K562 (cell line): Measurements from ENCODE around the gene PRKD1. TPM values are rescaled to one million over a fixed set of nuclear protein-coding genes. Genes with fewer than 3 reads are reported as not detected.

Experiments
- ARNT ChIP-seq, 2 experiments: fragments of 450-650 bp; IDR thresholded peaks; 2 replicates each; pipeline ENCODE4 v1.6.1; 2016; ENCODE audit warnings: mild to moderate bottlenecking in 1 of 2
- ATF3 ChIP-seq, 2 experiments: fragments of 450-650 bp in 1 of 2; sonication (generic) in 1 of 2; formaldehyde crosslinking in 1 of 2; IDR thresholded peaks in 1 of 2; conservative IDR thresholded peaks in 1 of 2; 2 replicates each; pipeline versions ENCODE4 v1.6.1 to v1.8.1; 2016 to 2023; ENCODE audit warnings: mild to moderate bottlenecking in 2 of 2, moderate library complexity in 2 of 2, inconsistent platforms in 1 of 2, missing genetic modification reagents in 1 of 2
- BRF1 ChIP-seq: IDR thresholded peaks from 3 replicates; pipeline ENCODE4 v1.6.1; 2011; ENCODE audit warnings: borderline replicate concordance, mild to moderate bottlenecking; ENCODE audit not compliant: insufficient read length; ENCODE audit errors: extremely low read depth
- C11orf30 ChIP-seq: fragments of 450-650 bp; IDR thresholded peaks from 2 replicates; pipeline ENCODE4 v1.6.1; 2016; ENCODE audit warnings: low read depth, mild to moderate bottlenecking
- CBFA2T2 ChIP-seq: fragments of 450-650 bp; conservative IDR thresholded peaks from 2 replicates; pipeline ENCODE4 v1.6.1; 2017; ENCODE audit warnings: mild to moderate bottlenecking
- DDX20 ChIP-seq: fragments of 450-650 bp; IDR thresholded peaks from 2 replicates; pipeline ENCODE4 v1.6.1; 2016; ENCODE audit warnings: missing genetic modification characterization, low read depth, mild to moderate bottlenecking, missing compliant biosample characterization, moderate library complexity
- FOSL1 ChIP-seq: fragments of 200-800 bp; sonication (Bioruptor generic); conservative IDR thresholded peaks from 2 replicates; pipeline ENCODE4 v1.6.1; 2016; ENCODE audit warnings: missing genetic modification characterization, missing compliant biosample characterization
- FOXO4 ChIP-seq: fragments of 450-650 bp; formaldehyde crosslinking; IDR thresholded peaks from 2 replicates; pipeline ENCODE4 v1.4.0; 2020; ENCODE audit warnings: mild to moderate bottlenecking, moderate library complexity
- HCFC1 ChIP-seq: IDR thresholded peaks from 2 replicates; pipeline ENCODE4 v1.6.1; 2012; ENCODE audit warnings: low read depth, low read length, improper control_type of control experiment
- HOXB6 ChIP-seq: fragments of 250-450 bp; sonication (Bioruptor Pico); IDR thresholded peaks from 2 replicates; pipeline ENCODE4 v1.5.1; 2022; ENCODE audit warnings: mild to moderate bottlenecking, borderline replicate concordance
- MAFG ChIP-seq: fragments of 450-650 bp; conservative IDR thresholded peaks from 2 replicates; pipeline ENCODE4 v1.6.1; 2016; ENCODE audit warnings: missing genetic modification characterization, missing compliant biosample characterization
- MIER1 ChIP-seq: fragments of 450-650 bp; IDR thresholded peaks from 2 replicates; pipeline ENCODE4 v1.6.1; 2016; ENCODE audit warnings: antibody characterized with exemption, mild to moderate bottlenecking, low read depth
- MTF1 ChIP-seq: fragments of 250-450 bp; sonication (Bioruptor Pico); IDR thresholded peaks from 2 replicates; pipeline ENCODE4 v1.9.0; 2021; ENCODE audit warnings: moderate library complexity, mild to moderate bottlenecking, inconsistent platforms, borderline replicate concordance
- PHF21A ChIP-seq: fragments of 450-650 bp; IDR thresholded peaks from 2 replicates; pipeline ENCODE4 v1.6.1; 2017; ENCODE audit warnings: low read depth, borderline replicate concordance
- POLR2AphosphoS2 ChIP-seq: IDR thresholded peaks from 2 replicates; pipeline ENCODE4 v1.6.1; 2012; ENCODE audit warnings: low read length, improper control_type of control experiment
- SETDB1 ChIP-seq: IDR thresholded peaks from one replicate; pipeline ENCODE4 v1.6.1; 2012; ENCODE audit warnings: low read length, control low read depth, inconsistent platforms
- TRIM24 ChIP-seq, 2 experiments: fragments of 450-650 bp; IDR thresholded peaks; 2 replicates each; pipeline ENCODE4 v1.6.1; 2016
- ZKSCAN8 ChIP-seq: fragments of 200-800 bp; sonication (Bioruptor generic); IDR thresholded peaks from 2 replicates; pipeline ENCODE4 v1.6.1; 2016; ENCODE audit warnings: missing genetic modification characterization, missing compliant biosample characterization
- ZNF121 ChIP-seq: sonication (generic); formaldehyde crosslinking; conservative IDR thresholded peaks from 2 replicates; pipeline ENCODE4 v1.8.0; 2022; ENCODE audit warnings: missing genetic modification reagents
- ZNF780A ChIP-seq: fragments of 250-450 bp; sonication (Bioruptor Pico); IDR thresholded peaks from 2 replicates; pipeline ENCODE4 v1.5.0; 2021; ENCODE audit warnings: mild to moderate bottlenecking
- polyA plus RNA-seq, 8 experiments: library from polyadenylated mRNA; depleted of rRNA in 4 of 8; stranded (reverse) in 5 of 8; unstranded in 3 of 8; fragments of >200 nt; fragmentation: Nextera tagmentation in 2 of 8; fragmentation: Illumina TruSeq in 1 of 8; extraction: Ambion mirVana in 2 of 8; extraction: Trizol in 1 of 8; gene quantifications; 2 replicates each; pipeline versions ENCODE4 v1.2.1 to v1.2.3, GENCODE V29; 2011 to 2014; ENCODE audit warnings: inconsistent platforms in 1 of 8, missing spikeins in 1 of 8
- total RNA-seq, 7 experiments: library from RNA; depleted of rRNA in 6 of 7; stranded (reverse); fragments of >200 nt in 6 of 7; fragmentation: Illumina TruSeq in 2 of 7; extraction: Trizol in 2 of 7; gene quantifications; 2 replicates each; pipeline versions ENCODE4 v1.2.1 to v1.2.3, GENCODE V29; 2011 to 2021; ENCODE audit warnings: low replicate concordance in 1 of 7
- TF ChIP-seq, protein P1 (sequence below): fragments of 250-450 bp; sonication (Bioruptor Pico); IDR thresholded peaks from 2 replicates; pipeline ENCODE4 v1.6.1; 2021; ENCODE audit warnings: mild to moderate bottlenecking
- TF ChIP-seq, protein P2 (sequence below): sonication (generic); formaldehyde crosslinking; IDR thresholded peaks from 2 replicates; pipeline ENCODE4 v1.9.0; 2022; ENCODE audit warnings: mild to moderate bottlenecking, missing genetic modification reagents
- TF ChIP-seq, protein P3 (sequence below): fragments of 150-350 bp; conservative IDR thresholded peaks from 2 replicates; pipeline ENCODE4 v1.6.1; 2014; ENCODE audit warnings: low read length
- TF ChIP-seq, protein P4 (sequence below): fragments of 250-450 bp; sonication (Bioruptor Pico); IDR thresholded peaks from 2 replicates; pipeline ENCODE4 v1.8.0; 2021; ENCODE audit warnings: moderate library complexity, mild to moderate bottlenecking, inconsistent platforms

Gene PRKD1
- total and polyA plus RNA-seq, 9 of the 15 experiments (the other 6 are each of a cell fraction or from before 2014, with no cell fraction given): 0.04 to 0.25 (median 0.13) TPM; not detected in 1

DNA sequence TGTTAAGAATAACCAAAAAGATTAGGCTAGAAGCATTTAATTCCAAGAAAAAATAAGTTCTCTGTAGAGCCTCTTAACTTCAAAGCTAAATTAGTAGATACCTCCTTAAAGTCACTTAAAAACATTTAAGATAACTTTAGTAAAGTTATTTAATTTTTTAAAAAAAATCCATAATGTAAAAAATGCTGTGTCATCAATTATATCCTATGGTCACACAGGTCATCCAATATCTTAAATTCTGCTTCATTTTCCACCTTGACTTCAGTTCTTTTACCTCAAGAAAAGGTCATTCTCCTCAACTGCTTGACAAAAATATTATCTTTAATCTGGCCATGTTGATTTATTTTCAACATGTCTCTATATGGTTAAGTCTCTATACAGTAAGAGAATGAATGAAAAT is 274.3 kb downstream of the PRKD1 start (continued):
- no peak for TF ChIP-seq ZKSCAN8 (CRISPR knock-in tag)
- no peak for TF ChIP-seq ZNF121 (CRISPR knock-in tag)
- TF ChIP-seq, protein P1, sequence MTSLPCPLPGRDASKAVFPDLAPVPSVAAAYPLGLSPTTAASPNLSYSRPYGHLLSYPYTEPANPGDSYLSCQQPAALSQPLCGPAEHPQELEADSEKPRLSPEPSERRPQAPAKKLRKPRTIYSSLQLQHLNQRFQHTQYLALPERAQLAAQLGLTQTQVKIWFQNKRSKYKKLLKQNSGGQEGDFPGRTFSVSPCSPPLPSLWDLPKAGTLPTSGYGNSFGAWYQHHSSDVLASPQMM (CRISPR knock-in tag): no peak
- TF ChIP-seq FOXO4 (CRISPR knock-in tag): no peak
- no peak for TF ChIP-seq SETDB1
- TF ChIP-seq, protein P2, sequence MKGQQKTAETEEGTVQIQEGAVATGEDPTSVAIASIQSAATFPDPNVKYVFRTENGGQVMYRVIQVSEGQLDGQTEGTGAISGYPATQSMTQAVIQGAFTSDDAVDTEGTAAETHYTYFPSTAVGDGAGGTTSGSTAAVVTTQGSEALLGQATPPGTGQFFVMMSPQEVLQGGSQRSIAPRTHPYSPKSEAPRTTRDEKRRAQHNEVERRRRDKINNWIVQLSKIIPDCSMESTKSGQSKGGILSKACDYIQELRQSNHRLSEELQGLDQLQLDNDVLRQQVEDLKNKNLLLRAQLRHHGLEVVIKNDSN (CRISPR knock-in tag): no peak
- TF ChIP-seq HCFC1: no peak
- no peak for TF ChIP-seq ATF3 (IDR thresholded peaks at IDR 0.05)
- no peak for TF ChIP-seq ATF3 (CRISPR knock-in tag; conservative IDR thresholded peaks at IDR 0.05)
- TF ChIP-seq, protein P3, sequence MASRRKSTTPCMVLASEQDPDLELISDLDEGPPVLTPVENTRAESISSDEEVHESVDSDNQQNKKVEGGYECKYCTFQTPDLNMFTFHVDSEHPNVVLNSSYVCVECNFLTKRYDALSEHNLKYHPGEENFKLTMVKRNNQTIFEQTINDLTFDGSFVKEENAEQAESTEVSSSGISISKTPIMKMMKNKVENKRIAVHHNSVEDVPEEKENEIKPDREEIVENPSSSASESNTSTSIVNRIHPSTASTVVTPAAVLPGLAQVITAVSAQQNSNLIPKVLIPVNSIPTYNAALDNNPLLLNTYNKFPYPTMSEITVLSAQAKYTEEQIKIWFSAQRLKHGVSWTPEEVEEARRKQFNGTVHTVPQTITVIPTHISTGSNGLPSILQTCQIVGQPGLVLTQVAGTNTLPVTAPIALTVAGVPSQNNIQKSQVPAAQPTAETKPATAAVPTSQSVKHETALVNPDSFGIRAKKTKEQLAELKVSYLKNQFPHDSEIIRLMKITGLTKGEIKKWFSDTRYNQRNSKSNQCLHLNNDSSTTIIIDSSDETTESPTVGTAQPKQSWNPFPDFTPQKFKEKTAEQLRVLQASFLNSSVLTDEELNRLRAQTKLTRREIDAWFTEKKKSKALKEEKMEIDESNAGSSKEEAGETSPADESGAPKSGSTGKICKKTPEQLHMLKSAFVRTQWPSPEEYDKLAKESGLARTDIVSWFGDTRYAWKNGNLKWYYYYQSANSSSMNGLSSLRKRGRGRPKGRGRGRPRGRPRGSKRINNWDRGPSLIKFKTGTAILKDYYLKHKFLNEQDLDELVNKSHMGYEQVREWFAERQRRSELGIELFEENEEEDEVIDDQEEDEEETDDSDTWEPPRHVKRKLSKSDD: no peak
- no peak for TF ChIP-seq BRF1
- TF ChIP-seq ZNF780A (CRISPR knock-in tag): no peak
- TF ChIP-seq HOXB6 (CRISPR knock-in tag): no peak
- no peak for TF ChIP-seq ARNT (IDR thresholded peaks at IDR 0.05)
- no peak for TF ChIP-seq POLR2AphosphoS2
- no peak for TF ChIP-seq DDX20
- no peak for TF ChIP-seq TRIM24 (IDR thresholded peaks at IDR 0.05)
- peak; percentile 95 for TF ChIP-seq MAFG (tag)
- TF ChIP-seq C11orf30: peak; percentile 96
- no peak for TF ChIP-seq MTF1 (CRISPR knock-in tag)
- no peak for TF ChIP-seq MIER1
- TF ChIP-seq CBFA2T2: no peak
- TF ChIP-seq FOSL1 (tag): no peak
- no peak for TF ChIP-seq PHF21A
- TF ChIP-seq, protein P4, sequence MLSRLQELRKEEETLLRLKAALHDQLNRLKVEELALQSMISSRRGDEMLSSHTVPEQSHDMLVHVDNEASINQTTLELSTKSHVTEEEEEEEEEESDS (CRISPR knock-in tag): no peak
